HepG2 (cell line): ENCODE results near the gene RPS27A. TPM values are rescaled to one million over a fixed set of nuclear protein-coding genes. Genes with fewer than 3 reads are reported as not detected.

ENCODE experiments used
- ATF6 ChIP-seq: sonication (generic); formaldehyde crosslinking; conservative IDR thresholded peaks from 2 replicates; pipeline ENCODE4 v1.4.0; 2020; ENCODE audit warnings: missing genetic modification reagents
- CTCF ChIP-seq: sonication (generic); formaldehyde crosslinking; IDR thresholded peaks from 2 replicates; pipeline ENCODE4 v1.5.0; 2020; ENCODE audit warnings: mild to moderate bottlenecking, missing genetic modification reagents, moderate library complexity
- HMG20A ChIP-seq: IDR thresholded peaks from 2 replicates; pipeline ENCODE4 v1.6.1; 2016; ENCODE audit warnings: borderline replicate concordance
- HOXA7 ChIP-seq: sonication (generic); formaldehyde crosslinking; IDR thresholded peaks from 2 replicates; pipeline ENCODE4 v1.8.1; 2022; ENCODE audit warnings: mild to moderate bottlenecking, missing genetic modification reagents, moderate library complexity
- MAZ ChIP-seq, 2 experiments: sonication (generic) in 1 of 2; formaldehyde crosslinking in 1 of 2; IDR thresholded peaks; 2 replicates each; pipeline versions ENCODE4 v1.5.0 to v1.6.1; 2012 to 2020; ENCODE audit warnings: low read depth in 2 of 2, mild to moderate bottlenecking in 2 of 2, borderline replicate concordance in 1 of 2, improper control_type of control experiment in 1 of 2, low read length in 1 of 2, missing genetic modification reagents in 1 of 2, moderate library complexity in 1 of 2
- SIN3B ChIP-seq: fragments of 150-350 bp; IDR thresholded peaks from 2 replicates; pipeline ENCODE4 v1.6.1; 2014; ENCODE audit warnings: low read length
- SP2 ChIP-seq: sonication (generic); formaldehyde crosslinking; IDR thresholded peaks from 2 replicates; pipeline ENCODE4 v1.5.1; 2020; ENCODE audit warnings: mild to moderate bottlenecking, missing genetic modification reagents
- SRY ChIP-seq: sonication (generic); formaldehyde crosslinking; IDR thresholded peaks from 2 replicates; pipeline ENCODE4 v1.8.0; 2022; ENCODE audit warnings: mild to moderate bottlenecking, missing genetic modification reagents
- TFE3 ChIP-seq: IDR thresholded peaks from 2 replicates; pipeline ENCODE4 v1.6.1; 2016
- ZNF598 ChIP-seq: sonication (generic); formaldehyde crosslinking; IDR thresholded peaks from 2 replicates; pipeline ENCODE4 v1.5.1; 2020; ENCODE audit warnings: mild to moderate bottlenecking, missing genetic modification reagents, borderline replicate concordance
- ZNF614 ChIP-seq: IDR thresholded peaks from 2 replicates; pipeline ENCODE4 v1.6.1; 2018; ENCODE audit warnings: missing biosample characterization, missing genetic modification reagents, inconsistent platforms, borderline replicate concordance
- ZNF703 ChIP-seq: sonication (generic); formaldehyde crosslinking; IDR thresholded peaks from 2 replicates; pipeline ENCODE4 v1.5.1; 2020; ENCODE audit warnings: missing genetic modification reagents, mild to moderate bottlenecking, moderate library complexity, borderline replicate concordance
- ZNF784 ChIP-seq: sonication (generic); formaldehyde crosslinking; IDR thresholded peaks from 2 replicates; pipeline ENCODE4 v1.5.1; 2020; ENCODE audit warnings: missing genetic modification reagents, mild to moderate bottlenecking, borderline replicate concordance
- polyA plus RNA-seq, 8 experiments: library from polyadenylated mRNA; depleted of rRNA in 3 of 8; stranded (reverse) in 7 of 8; unstranded in 1 of 8; fragments of >200 nt; fragmentation: Illumina TruSeq in 4 of 8; extraction: Trizol in 4 of 8; gene quantifications; 2 replicates each; pipeline versions ENCODE4 v1.2.1 to v1.2.3, GENCODE V29; 2011 to 2016; ENCODE audit warnings: low read depth in 4 of 8, missing spikeins in 1 of 8, mixed read lengths in 1 of 8; ENCODE audit not compliant: insufficient read depth in 1 of 8
- total RNA-seq, 5 experiments: library from RNA; depleted of rRNA; stranded (reverse); fragments of >200 nt; fragmentation: Illumina TruSeq; extraction: Trizol; gene quantifications; 2 replicates each; pipeline ENCODE4 v1.2.3, GENCODE V29; 2016; ENCODE audit warnings: low read depth in 1 of 5
- TF ChIP-seq, protein P1 (sequence below): sonication (generic); formaldehyde crosslinking; IDR thresholded peaks from 2 replicates; pipeline ENCODE4 v1.4.0; 2020; ENCODE audit warnings: missing genetic modification reagents

RPS27A gene
- total and polyA plus RNA-seq, 2 of the 13 experiments (the other 11 are each of a cell fraction or from before 2014, with no cell fraction given), result 2,779 to 3,269 TPM

GRCh38 chr2:55268907-55269644, 36.6 kb downstream of the RPS27A start, which contains the start of gene MTIF2 (continued):
- TF ChIP-seq CTCF (CRISPR knock-in tag) (peak; percentile 64), MAZ (IDR thresholded peaks at IDR 0.05; ENCODE audit: borderline replicate concordance, low read depth, low read length) (peak; percentile 94), MAZ (CRISPR knock-in tag; IDR thresholded peaks at IDR 0.05; ENCODE audit: low read depth) (peak; percentile 92), SRY (CRISPR knock-in tag) (peak; percentile 98), ZNF598 (peak; percentile 98), SP2 (peak; percentile 74), HOXA7 (CRISPR knock-in tag) (no peak), ZNF703 (peak; percentile 95; the same call in 1 of the 2 replicates), TFE3 (CRISPR knock-in tag) (peak; percentile 76), HMG20A (peak; percentile 67), ATF6 (CRISPR knock-in tag) (peak; percentile 69; the same call in 1 of the 2 replicates), SIN3B (peak; percentile 93), ZNF614 (CRISPR knock-in tag) (peak; percentile 97), ZNF784 (CRISPR knock-in tag) (peak; percentile 100)
- TF ChIP-seq, protein P1, sequence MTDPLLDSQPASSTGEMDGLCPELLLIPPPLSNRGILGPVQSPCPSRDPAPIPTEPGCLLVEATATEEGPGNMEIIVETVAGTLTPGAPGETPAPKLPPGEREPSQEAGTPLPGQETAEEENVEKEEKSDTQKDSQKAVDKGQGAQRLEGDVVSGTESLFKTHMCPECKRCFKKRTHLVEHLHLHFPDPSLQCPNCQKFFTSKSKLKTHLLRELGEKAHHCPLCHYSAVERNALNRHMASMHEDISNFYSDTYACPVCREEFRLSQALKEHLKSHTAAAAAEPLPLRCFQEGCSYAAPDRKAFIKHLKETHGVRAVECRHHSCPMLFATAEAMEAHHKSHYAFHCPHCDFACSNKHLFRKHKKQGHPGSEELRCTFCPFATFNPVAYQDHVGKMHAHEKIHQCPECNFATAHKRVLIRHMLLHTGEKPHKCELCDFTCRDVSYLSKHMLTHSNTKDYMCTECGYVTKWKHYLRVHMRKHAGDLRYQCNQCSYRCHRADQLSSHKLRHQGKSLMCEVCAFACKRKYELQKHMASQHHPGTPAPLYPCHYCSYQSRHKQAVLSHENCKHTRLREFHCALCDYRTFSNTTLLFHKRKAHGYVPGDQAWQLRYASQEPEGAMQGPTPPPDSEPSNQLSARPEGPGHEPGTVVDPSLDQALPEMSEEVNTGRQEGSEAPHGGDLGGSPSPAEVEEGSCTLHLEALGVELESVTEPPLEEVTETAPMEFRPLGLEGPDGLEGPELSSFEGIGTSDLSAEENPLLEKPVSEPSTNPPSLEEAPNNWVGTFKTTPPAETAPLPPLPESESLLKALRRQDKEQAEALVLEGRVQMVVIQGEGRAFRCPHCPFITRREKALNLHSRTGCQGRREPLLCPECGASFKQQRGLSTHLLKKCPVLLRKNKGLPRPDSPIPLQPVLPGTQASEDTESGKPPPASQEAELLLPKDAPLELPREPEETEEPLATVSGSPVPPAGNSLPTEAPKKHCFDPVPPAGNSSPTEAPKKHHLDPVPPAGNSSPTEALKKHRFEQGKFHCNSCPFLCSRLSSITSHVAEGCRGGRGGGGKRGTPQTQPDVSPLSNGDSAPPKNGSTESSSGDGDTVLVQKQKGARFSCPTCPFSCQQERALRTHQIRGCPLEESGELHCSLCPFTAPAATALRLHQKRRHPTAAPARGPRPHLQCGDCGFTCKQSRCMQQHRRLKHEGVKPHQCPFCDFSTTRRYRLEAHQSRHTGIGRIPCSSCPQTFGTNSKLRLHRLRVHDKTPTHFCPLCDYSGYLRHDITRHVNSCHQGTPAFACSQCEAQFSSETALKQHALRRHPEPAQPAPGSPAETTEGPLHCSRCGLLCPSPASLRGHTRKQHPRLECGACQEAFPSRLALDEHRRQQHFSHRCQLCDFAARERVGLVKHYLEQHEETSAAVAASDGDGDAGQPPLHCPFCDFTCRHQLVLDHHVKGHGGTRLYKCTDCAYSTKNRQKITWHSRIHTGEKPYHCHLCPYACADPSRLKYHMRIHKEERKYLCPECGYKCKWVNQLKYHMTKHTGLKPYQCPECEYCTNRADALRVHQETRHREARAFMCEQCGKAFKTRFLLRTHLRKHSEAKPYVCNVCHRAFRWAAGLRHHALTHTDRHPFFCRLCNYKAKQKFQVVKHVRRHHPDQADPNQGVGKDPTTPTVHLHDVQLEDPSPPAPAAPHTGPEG (CRISPR knock-in tag), result peak; percentile 96
